Thyroid gland (tissue), 4 donors: ENCODE results near the gene TMEM8B. TPM values are rescaled to one million over a fixed set of nuclear protein-coding genes. Genes with fewer than 3 reads are reported as not detected.

ENCODE experiments used
- DNase-seq, 2 donors: peaks; one replicate each; pipeline ENCODE4 v3.0.0-alpha.2; 2019
- H3K27ac ChIP-seq, 3 donors: fragments of 200-600 bp; sonication (generic); 1 replicate in 2 of 3; 2 replicates in 1 of 3; pipeline ENCODE4 v1.5.1; 2016 to 2019; ENCODE audit warnings: mild to moderate bottlenecking in 1 of 3, moderate library complexity in 1 of 3
- H3K27me3 ChIP-seq: fragments of 200-600 bp; sonication (generic); one replicate; pipeline ENCODE4 v1.5.1; 2019
- H3K36me3 ChIP-seq, 2 donors: fragments of 200-600 bp; sonication (generic); one replicate each; pipeline ENCODE4 v1.5.1; 2016 to 2019
- H3K4me1 ChIP-seq, 2 donors: fragments of 200-600 bp; sonication (generic); one replicate each; pipeline ENCODE4 v1.5.1; 2017 to 2019
- H3K4me3 ChIP-seq, 3 donors: fragments of 200-600 bp; sonication (generic); replicated peaks in 1 of 3; 1 replicate in 2 of 3; 2 replicates in 1 of 3; pipeline ENCODE4 v1.5.1; 2016; ENCODE audit warnings: mild to moderate bottlenecking in 1 of 3
- H3K9me3 ChIP-seq: fragments of 200-600 bp; sonication (generic); one replicate; pipeline ENCODE4 v1.5.1; 2017
- CTCF ChIP-seq, 6 experiments: fragments of 200-600 bp in 3 of 6; fragments of 450-650 bp in 3 of 6; sonication (generic) in 3 of 6; IDR thresholded peaks; one replicate each; pipeline ENCODE4 v1.5.1; 2016 to 2019; ENCODE audit warnings: antibody characterized with exemption in 6 of 6, mild to moderate bottlenecking in 2 of 6, inconsistent platforms in 1 of 6, moderate library complexity in 1 of 6
- POLR2A ChIP-seq, 2 donors: fragments of 450-650 bp; IDR thresholded peaks; one replicate each; pipeline ENCODE4 v1.6.1; 2017; ENCODE audit warnings: antibody characterized with exemption in 2 of 2, mild to moderate bottlenecking in 2 of 2, moderate library complexity in 1 of 2
- WGBS, 2 donors: methylation state at CpG; one replicate each; pipeline ENCODE4 v1.1.5; 2017; 5-methylcytosine and 5-hydroxymethylcytosine counted together
- intact Hi-C: fragments of 100-400 bp; cut with DNase I; formaldehyde crosslinking; loops from one replicate; pipeline ENCODE4 v1.15.1; 2023
- total RNA-seq, 4 donors: library from RNA; depleted of rRNA; stranded (reverse); fragments of >200 nt; gene quantifications; one replicate each; pipeline ENCODE4 v1.2.3, GENCODE V29; 2016

TMEM8B gene
- total RNA-seq, 4 donors from 2014 or later, result 8.5 to 17.4 (median 15.8) TPM

GRCh38 chr9:35852876-35853865, 24.1 kb downstream of the TMEM8B start:
- TF ChIP-seq POLR2A (IDR thresholded peaks at IDR 0.05), result no peak
- no peak for TF ChIP-seq CTCF (IDR thresholded peaks at IDR 0.05)
- no peak overlapping the region for H3K4me3 ChIP-seq
- no peaks in the 10 kb centered on the region for H3K36me3 ChIP-seq
- peak in 1 of 2 donors; percentile 25 for DNase-seq
- H3K9me3 ChIP-seq, result no peaks in the 10 kb centered on the region
- H3K27me3 ChIP-seq, result no peaks in the 10 kb centered on the region
- H3K27ac ChIP-seq, result no peak overlapping the region
- no peaks in the 10 kb centered on the region for H3K4me1 ChIP-seq
- intact Hi-C loops, result no loop called here
- WGBS, 2 donors, result 78 to 89% methylated on average over 18 to 22 of the region's 25 CpGs

GRCh38 chr9:35854091-35854762, 25.2 kb downstream of the TMEM8B start:
- H3K27ac ChIP-seq, result no peak overlapping the region
- no peak overlapping the region for H3K4me3 ChIP-seq
- WGBS, 2 donors, result 82 to 95% methylated on average over 7 of the region's 7 CpGs
- no peaks in the 10 kb centered on the region for H3K27me3 ChIP-seq
- no peaks in the 10 kb centered on the region for H3K9me3 ChIP-seq
- no peak for DNase-seq
- no peak for TF ChIP-seq POLR2A (IDR thresholded peaks at IDR 0.05)
- TF ChIP-seq CTCF (IDR thresholded peaks at IDR 0.05), result no peak
- intact Hi-C loops, result no loop called here
- H3K4me1 ChIP-seq, result no peaks in the 10 kb centered on the region
- H3K36me3 ChIP-seq, result no peaks in the 10 kb centered on the region

GRCh38 chr9:35856206-35856605, 27.2 kb downstream of the TMEM8B start:
- WGBS, 2 donors, result 86% methylated on average over 3 of the region's 3 CpGs
- no peak for TF ChIP-seq CTCF (IDR thresholded peaks at IDR 0.05)
- no peak for TF ChIP-seq POLR2A (IDR thresholded peaks at IDR 0.05)
- H3K9me3 ChIP-seq, result no peaks in the 10 kb centered on the region
- intact Hi-C loops, result no loop called here
- no peak overlapping the region for H3K4me3 ChIP-seq
- DNase-seq, result no peak
- no peak overlapping the region for H3K27ac ChIP-seq
- H3K27me3 ChIP-seq, result no peaks in the 10 kb centered on the region
- no peaks in the 10 kb centered on the region for H3K4me1 ChIP-seq
- no peaks in the 10 kb centered on the region for H3K36me3 ChIP-seq

- 82 to 93% methylated on average over 5 of the region's 5 CpGs for WGBS, 2 donors
- intact Hi-C loops, result no loop called here
- Histone ChIP-seq H3K27ac (no peak overlapping the region), H3K36me3 (no peaks in the 10 kb centered on the region), H3K27me3 (no peaks in the 10 kb centered on the region), H3K4me1 (no peaks in the 10 kb centered on the region), H3K4me3 (no peak overlapping the region), H3K9me3 (no peaks in the 10 kb centered on the region)
- no peak for DNase-seq
- TF ChIP-seq CTCF (IDR thresholded peaks at IDR 0.05), result no peak
Observed at GRCh38 chr9:35856882-35857281, 27.9 kb downstream of the TMEM8B start.

GRCh38 chr9:35858458-35858857, 29.4 kb downstream of the TMEM8B start:
- Histone ChIP-seq H3K4me3 (no peak overlapping the region), H3K36me3 (no peaks in the 10 kb centered on the region), H3K27ac (no peak overlapping the region), H3K4me1 (no peaks in the 10 kb centered on the region), H3K9me3 (no peaks in the 10 kb centered on the region), H3K27me3 (no peaks in the 10 kb centered on the region)
- DNase-seq, result no peak
- WGBS, 2 donors, result 68 to 75% methylated on average over 5 of the region's 5 CpGs
- TF ChIP-seq CTCF (IDR thresholded peaks at IDR 0.05) (no peak), POLR2A (IDR thresholded peaks at IDR 0.05) (no peak)
- intact Hi-C loops, result no loop called here
